H1 (cell line): ENCODE results near the gene MYLK. TPM values are rescaled to one million over a fixed set of nuclear protein-coding genes. Genes with fewer than 3 reads are reported as not detected.

Experiments used
- CTCF ChIA-PET: fragments of 300-600 bp; sonication (Branson Sonifier 250); formaldehyde crosslinking; loops from one replicate; lab custom pipeline; 2021; ENCODE audit not compliant: partially characterized antibody; lab: Charles Lee
- POLR2A ChIA-PET: fragments of 300-600 bp; sonication (Branson Sonifier 250); formaldehyde crosslinking; loops from one replicate; lab custom pipeline; 2021; ENCODE audit warnings: inconsistent platforms; ENCODE audit not compliant: partially characterized antibody; lab: Charles Lee
- DNase-seq, 2 experiments: peaks; one replicate each; pipeline versions ENCODE4 v3.0.0 to v3.0.0-alpha.2; 2010 to 2022; ENCODE audit warnings: low spot score in 2 of 2, low read depth in 1 of 2, mixed read lengths in 1 of 2
- FAIRE-seq: peaks from 2 replicates; lab custom pipeline; 2011; peaks lifted over from hg19 to GRCh38; lab: Jason Lieb, UNC
- H2AFZ ChIP-seq: 2 replicates; pipeline ENCODE4 v1.8.1; 2012; ENCODE audit warnings: low read length, inconsistent platforms
- H2AK5ac ChIP-seq: 2 replicates; pipeline ENCODE4 v1.6.1; 2013; ENCODE audit warnings: low read depth, low read length
- H2BK120ac ChIP-seq: replicated peaks from 2 replicates; pipeline ENCODE3; 2013; ENCODE audit warnings: low read depth, low read length, inconsistent platforms
- H2BK12ac ChIP-seq: 2 replicates; pipeline ENCODE4 v1.6.1; 2013; ENCODE audit warnings: low read depth, low read length
- H2BK15ac ChIP-seq: 2 replicates; pipeline ENCODE4 v1.6.1; 2013; ENCODE audit warnings: low read length
- H2BK20ac ChIP-seq: 2 replicates; pipeline ENCODE4 v1.6.1; 2013; ENCODE audit warnings: low read length
- H2BK5ac ChIP-seq: 2 replicates; pipeline ENCODE4 v1.6.1; 2013; ENCODE audit warnings: low read depth, low read length
- H3K14ac ChIP-seq: 2 replicates; pipeline ENCODE4 v1.6.1; 2013; ENCODE audit warnings: inconsistent platforms; ENCODE audit not compliant: insufficient read length
- H3K18ac ChIP-seq: 2 replicates; pipeline ENCODE4 v1.6.1; 2013; ENCODE audit warnings: low read length; ENCODE audit errors: extremely low read depth
- H3K23ac ChIP-seq: 2 replicates; pipeline ENCODE4 v1.6.1; 2013; ENCODE audit warnings: inconsistent platforms; ENCODE audit not compliant: insufficient read length
- H3K23me2 ChIP-seq: 2 replicates; pipeline ENCODE4 v1.6.1; 2013; ENCODE audit warnings: low read depth, low read length
- H3K27ac ChIP-seq: 2 replicates; pipeline ENCODE4 v1.6.1; 2011; ENCODE audit warnings: low read depth, low read length, inconsistent platforms
- H3K27me3 ChIP-seq, 4 experiments: replicated peaks in 1 of 4; 1 replicate in 1 of 4; 2 replicates in 3 of 4; pipeline versions ENCODE4 v1.6.1 to v1.8.1; 2011 to 2013; ENCODE audit warnings: low read length in 3 of 4, mild to moderate bottlenecking in 3 of 4, inconsistent platforms in 2 of 4, mixed read lengths in 2 of 4, moderate library complexity in 1 of 4; ENCODE audit not compliant: control insufficient read depth in 3 of 4, insufficient read depth in 3 of 4; ENCODE audit errors: extremely low read depth in 1 of 4
- H3K36me3 ChIP-seq, 4 experiments: 2 replicates each; pipeline versions ENCODE4 v1.6.1 to v1.8.1; 2011 to 2013; ENCODE audit warnings: mild to moderate bottlenecking in 4 of 4, low read length in 3 of 4, moderate library complexity in 2 of 4, control low read depth in 1 of 4, inconsistent platforms in 1 of 4; ENCODE audit not compliant: insufficient read depth in 4 of 4, control insufficient read depth in 2 of 4
- H3K4ac ChIP-seq: replicated peaks from 2 replicates; pipeline ENCODE3; 2013; ENCODE audit warnings: low read length, low read depth, mixed read lengths, inconsistent platforms; ENCODE audit not compliant: insufficient read length
- H3K4me1 ChIP-seq, 4 experiments: replicated peaks in 1 of 4; 1 replicate in 1 of 4; 2 replicates in 3 of 4; pipeline versions ENCODE4 v1.6.1 to v1.8.1; 2011 to 2013; ENCODE audit warnings: low read length in 3 of 4, inconsistent platforms in 2 of 4, mixed read lengths in 1 of 4; ENCODE audit not compliant: insufficient read depth in 4 of 4, control insufficient read depth in 3 of 4
- H3K4me2 ChIP-seq, 2 experiments: 2 replicates each; pipeline versions ENCODE4 v1.6.1 to v1.8.1; 2011 to 2013; ENCODE audit warnings: low read depth in 2 of 2, low read length in 2 of 2, control low read depth in 1 of 2, inconsistent platforms in 1 of 2, mild to moderate bottlenecking in 1 of 2; ENCODE audit not compliant: insufficient read depth in 1 of 2
- H3K4me3 ChIP-seq, 4 experiments: fragments of 200-600, 300-600 bp in 1 of 4; sonication (generic), shearing (Covaris generic), sonication (Bioruptor Twin) in 1 of 4; 2 replicates each; pipeline versions ENCODE4 v1.5.1 to v1.8.1; 2011 to 2016; ENCODE audit warnings: low read length in 4 of 4, low read depth in 3 of 4, control low read depth in 2 of 4, inconsistent platforms in 2 of 4, mild to moderate bottlenecking in 2 of 4, mixed read lengths in 1 of 4, moderate library complexity in 1 of 4; ENCODE audit not compliant: insufficient read depth in 2 of 4; ENCODE audit errors: extremely low read depth in 1 of 4
- H3K56ac ChIP-seq: replicated peaks from 2 replicates; pipeline ENCODE3; 2013; ENCODE audit warnings: low read depth, mild to moderate bottlenecking, mixed read lengths, low read length, inconsistent platforms; ENCODE audit not compliant: insufficient read length
- H3K79me1 ChIP-seq: 2 replicates; pipeline ENCODE4 v1.6.1; 2013; ENCODE audit warnings: low read depth, low read length, control low read depth
- H3K79me2 ChIP-seq, 2 experiments: 2 replicates each; pipeline versions ENCODE4 v1.6.1 to v1.8.1; 2012 to 2013; ENCODE audit warnings: low read length in 2 of 2, mild to moderate bottlenecking in 2 of 2, inconsistent platforms in 1 of 2; ENCODE audit not compliant: insufficient read depth in 2 of 2, control insufficient read depth in 1 of 2
- H3K9ac ChIP-seq, 4 experiments: replicated peaks in 1 of 4; 1 replicate in 1 of 4; 2 replicates in 3 of 4; pipeline versions ENCODE4 v1.6.1 to v1.8.1; 2011 to 2013; ENCODE audit warnings: low read depth in 3 of 4, low read length in 3 of 4, control low read depth in 2 of 4, mild to moderate bottlenecking in 2 of 4, moderate library complexity in 2 of 4, inconsistent platforms in 1 of 4; ENCODE audit errors: extremely low read depth in 1 of 4
- H3K9me3 ChIP-seq, 2 experiments: 2 replicates each; pipeline versions ENCODE4 v1.6.1 to v1.8.1; 2012 to 2013; ENCODE audit warnings: mild to moderate bottlenecking in 2 of 2, moderate library complexity in 2 of 2, control low read depth in 1 of 2, inconsistent platforms in 1 of 2, low read depth in 1 of 2, low read length in 1 of 2, mixed read lengths in 1 of 2; ENCODE audit not compliant: insufficient read depth in 2 of 2
- H4K20me1 ChIP-seq, 2 experiments: replicated peaks in 1 of 2; 2 replicates each; pipeline versions ENCODE3 to v1.8.1; 2011 to 2013; ENCODE audit warnings: inconsistent platforms in 2 of 2, low read length in 2 of 2, mild to moderate bottlenecking in 1 of 2; ENCODE audit not compliant: insufficient read depth in 2 of 2, control insufficient read depth in 1 of 2
- H4K5ac ChIP-seq: 2 replicates; pipeline ENCODE4 v1.6.1; 2013; ENCODE audit warnings: low read length, low read depth, mixed read lengths, inconsistent platforms; ENCODE audit not compliant: insufficient read length
- H4K8ac ChIP-seq: 2 replicates; pipeline ENCODE4 v1.8.0; 2013; ENCODE audit warnings: mild to moderate bottlenecking, moderate library complexity, low read length, inconsistent platforms; ENCODE audit not compliant: insufficient read depth; ENCODE audit errors: extremely low read depth
- H4K91ac ChIP-seq: replicated peaks from 2 replicates; pipeline ENCODE3; 2013; ENCODE audit warnings: low read length, mixed read lengths, inconsistent platforms; ENCODE audit not compliant: insufficient read length
- CBX5 ChIP-seq: fragments of 300-800, 300-1000 bp; sonication (generic); IDR thresholded peaks from 2 replicates; pipeline ENCODE4 v1.7.1; 2016; ENCODE audit warnings: antibody characterized with exemption, low read length, low read depth
- EP300 ChIP-seq, 2 experiments: IDR thresholded peaks; 1 replicate in 1 of 2; 2 replicates in 1 of 2; pipeline ENCODE4 v1.6.1; 2011 to 2012; ENCODE audit warnings: low read depth in 2 of 2, low read length in 2 of 2, mild to moderate bottlenecking in 2 of 2, borderline replicate concordance in 1 of 2, inconsistent platforms in 1 of 2, moderate library complexity in 1 of 2
- HDAC2 ChIP-seq, 2 experiments: fragments of 300-600 bp in 1 of 2; sonication (generic) in 1 of 2; IDR thresholded peaks; 2 replicates each; pipeline ENCODE4 v1.6.1; 2011 to 2012; ENCODE audit warnings: low read depth in 2 of 2, low read length in 2 of 2, mild to moderate bottlenecking in 2 of 2, moderate library complexity in 2 of 2, borderline replicate concordance in 1 of 2, inconsistent platforms in 1 of 2
- HDAC6 ChIP-seq: IDR thresholded peaks from one replicate; pipeline ENCODE4 v1.7.1; 2012; ENCODE audit warnings: low read depth, mild to moderate bottlenecking, inconsistent platforms, low read length, moderate library complexity
- KDM1A ChIP-seq: fragments of 200-600, 300-600 bp; sonication (generic); IDR thresholded peaks from 2 replicates; pipeline ENCODE4 v1.7.1; 2016; ENCODE audit warnings: mild to moderate bottlenecking, low read length, borderline replicate concordance
- PHF8 ChIP-seq: fragments of 200-600 bp; sonication (generic); conservative IDR thresholded peaks from 2 replicates; pipeline ENCODE4 v1.7.1; 2012; ENCODE audit warnings: low read depth, mild to moderate bottlenecking, inconsistent platforms, low read length, moderate library complexity
- POLR2AphosphoS5 ChIP-seq: IDR thresholded peaks from 2 replicates; pipeline ENCODE4 v1.6.1; 2011; ENCODE audit warnings: low read depth, low read length
- SIN3A ChIP-seq, 2 experiments: IDR thresholded peaks in 1 of 2; conservative IDR thresholded peaks in 1 of 2; 2 replicates each; pipeline ENCODE4 v1.6.1; 2011 to 2012; ENCODE audit warnings: low read length in 2 of 2, improper control_type of control experiment in 1 of 2, low read depth in 1 of 2, mild to moderate bottlenecking in 1 of 2
- SP4 ChIP-seq: IDR thresholded peaks from 2 replicates; pipeline ENCODE4 v1.6.1; 2012; ENCODE audit warnings: low read length, inconsistent platforms
- TAF7 ChIP-seq: optimal IDR thresholded peaks from 2 replicates; pipeline ENCODE3; 2011; ENCODE audit warnings: low read depth, mild to moderate bottlenecking, inconsistent platforms, low read length, moderate library complexity, borderline replicate concordance
- YY1 ChIP-seq: IDR thresholded peaks from 2 replicates; pipeline ENCODE4 v1.6.1; 2011; ENCODE audit warnings: low read depth, mild to moderate bottlenecking, low read length
- WGBS, 2 experiments: shearing (Covaris generic) in 1 of 2; methylation state at CpG; one replicate each; pipeline versions ENCODE4 v1.1.6 to v1.1.7; 2013 to 2015; ENCODE audit warnings: low lambda C conversion rate in 2 of 2, mixed read lengths in 2 of 2, inconsistent platforms in 1 of 2, low coverage in 1 of 2, missing lambda C conversion rate in 1 of 2; ENCODE audit not compliant: insufficient replicate concordance in 2 of 2, insufficient coverage in 1 of 2, insufficient read length in 1 of 2; ENCODE audit errors: extremely low coverage in 1 of 2, missing lambda C conversion rate in 1 of 2; 5-methylcytosine and 5-hydroxymethylcytosine counted together
- polyA plus RNA-seq, 7 experiments: library from polyadenylated mRNA; depleted of rRNA in 3 of 7; stranded (reverse) in 5 of 7; unstranded in 2 of 7; fragments of >200 nt in 5 of 7; fragments of 200-250 nt in 2 of 7; gene quantifications; 1 replicate in 5 of 7; 2 replicates in 1 of 7; 4 replicates in 1 of 7; pipeline versions ENCODE4 v1.2.1 to v1.2.3, GENCODE V29; 2011 to 2013; ENCODE audit warnings: missing spikeins in 2 of 7, mixed read lengths in 2 of 7
- total RNA-seq: library from RNA; stranded (reverse); fragmentation: NEBNext Ultra II Directional; extraction: Animal tissue kit (Norgen Biotek cat#: 25700); gene quantifications from 2 replicates; pipeline ENCODE4 v1.2.1, GENCODE V29; 2021

The MYLK gene
- total and polyA plus RNA-seq, 2 of the 8 experiments (the other 6 are each of a cell fraction or from before 2014, with no cell fraction given), result 11.6 to 21.3 TPM

DNA sequence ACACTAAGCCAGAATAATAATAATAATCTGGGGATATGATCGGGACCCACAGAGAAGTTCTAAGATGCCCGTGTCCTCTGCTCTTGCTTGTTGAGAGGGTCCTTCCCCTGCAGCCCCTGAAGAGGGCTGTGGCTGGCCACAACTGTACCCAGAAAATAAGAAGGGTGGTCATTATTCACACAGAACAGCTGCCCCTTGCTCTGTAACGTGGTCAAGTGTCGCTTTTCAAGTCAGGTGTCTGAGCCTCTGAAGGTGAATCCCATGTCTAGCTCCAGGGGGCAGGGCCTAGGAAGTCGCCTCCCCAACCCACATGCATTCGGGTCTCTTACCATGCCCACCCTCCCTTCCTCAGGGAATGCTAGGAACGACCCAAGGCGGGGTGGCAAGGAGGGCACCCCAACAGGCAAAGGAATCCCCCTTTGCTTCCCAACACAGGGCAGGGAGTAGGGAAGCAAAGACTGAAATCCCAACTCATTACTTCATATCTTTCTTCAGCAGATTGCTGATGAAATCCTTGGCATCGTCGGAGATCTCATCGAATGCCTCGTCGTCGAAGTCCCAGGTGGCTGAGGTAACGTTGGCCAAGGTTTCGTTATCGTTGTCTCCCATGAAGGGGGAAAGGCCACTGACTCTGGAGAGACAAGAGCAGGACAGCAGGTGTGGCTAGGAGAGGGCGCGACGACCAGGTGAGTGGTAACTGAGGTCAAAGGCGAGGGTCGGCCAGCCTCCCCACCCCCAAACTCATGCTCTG lies 255.0 kb downstream of the MYLK start:
- H2BK12ac ChIP-seq, result no peak overlapping the region
- no peak overlapping the region for H4K5ac ChIP-seq
- peaks cover 0 to 5% (median 0%) of the 10 kb centered on the region in 4 experiments; a peak in 3 of 7 replicates for H3K4me1 ChIP-seq
- 0 out of 2 replicates have a peak, but pooled peaks cover under 1% of the 10 kb centered on the region for H3K23me2 ChIP-seq
- H2BK20ac ChIP-seq, result no peak overlapping the region
- no peak overlapping the region for H2AK5ac ChIP-seq
- no peak overlapping the region for H3K23ac ChIP-seq
- H3K36me3 ChIP-seq, result no peaks in the 10 kb centered on the region
- H3K4me3 ChIP-seq, result no peak overlapping the region
- H3K14ac ChIP-seq, result no peak overlapping the region
- no peak overlapping the region for H2AFZ ChIP-seq
- H3K79me2 ChIP-seq, result no peaks in the 10 kb centered on the region
- 88% methylated on average over 22 of the region's 22 CpGs; no CpG with 5 or more reads in 1 of the 2 experiments for WGBS, 2 experiments
- ChIA-PET CTCF (interaction anchor here (0.6 to 5.1 kb wide), 10 partner anchors 9 to 96 kb away, joined by 3 to 50 read pairs (median 4); no protein-coding TSS in a partner anchor), POLR2A (interaction anchor here (1.3 kb wide), 1 partner anchor 10 kb away, joined by 4 read pairs; no protein-coding TSS in a partner anchor)
- FAIRE-seq (no peak), DNase-seq (no peak)
- H2BK15ac ChIP-seq, result no peak overlapping the region
- H3K9ac ChIP-seq, result no peak overlapping the region
- no peak overlapping the region for H3K18ac ChIP-seq
- H3K9me3 ChIP-seq, result no peaks in the 10 kb centered on the region
- no peak overlapping the region for H3K4me2 ChIP-seq
- H4K8ac ChIP-seq, result no peak overlapping the region
- H3K27ac ChIP-seq, result no peak overlapping the region
- H3K4ac ChIP-seq, result no peak overlapping the region
- H2BK5ac ChIP-seq, result no peak overlapping the region
- H3K79me1 ChIP-seq, result no peaks in the 10 kb centered on the region; the same call in 1 of the 2 replicates
- no peaks in the 10 kb centered on the region for H4K20me1 ChIP-seq
- no peak overlapping the region for H2BK120ac ChIP-seq
- TF ChIP-seq SIN3A (conservative IDR thresholded peaks at IDR 0.05 in 1 of 2, IDR thresholded peaks at IDR 0.05 in 1 of 2; ENCODE audit: low read depth in 1 of 2, low read length in 2 of 2) (no peak), HDAC2 (IDR thresholded peaks at IDR 0.05; ENCODE audit: borderline replicate concordance in 1 of 2, low read depth in 2 of 2, low read length in 2 of 2) (no peak), SP4 (no peak), EP300 (IDR thresholded peaks at IDR 0.05; ENCODE audit: borderline replicate concordance in 1 of 2, low read depth in 2 of 2, low read length in 2 of 2) (no peak), HDAC6 (no peak), PHF8 (no peak), KDM1A (no peak), POLR2AphosphoS5 (no peak), TAF7 (no peak), YY1 (no peak), CBX5 (no peak)
- no peak overlapping the region for H4K91ac ChIP-seq
- H3K56ac ChIP-seq, result no peak overlapping the region
- no peaks in the 10 kb centered on the region for H3K27me3 ChIP-seq
